ENCODE data around the gene TUFT1. TPM values are rescaled to one million over a fixed set of nuclear protein-coding genes. Genes with fewer than 3 reads are reported as not detected.

TUFT1 gene
- total and polyA plus RNA-seq, 2 of the 8 experiments (the other 6 are each of a cell fraction or from before 2014, with no cell fraction given), result 7.3 to 10.4 TPM

DNA sequence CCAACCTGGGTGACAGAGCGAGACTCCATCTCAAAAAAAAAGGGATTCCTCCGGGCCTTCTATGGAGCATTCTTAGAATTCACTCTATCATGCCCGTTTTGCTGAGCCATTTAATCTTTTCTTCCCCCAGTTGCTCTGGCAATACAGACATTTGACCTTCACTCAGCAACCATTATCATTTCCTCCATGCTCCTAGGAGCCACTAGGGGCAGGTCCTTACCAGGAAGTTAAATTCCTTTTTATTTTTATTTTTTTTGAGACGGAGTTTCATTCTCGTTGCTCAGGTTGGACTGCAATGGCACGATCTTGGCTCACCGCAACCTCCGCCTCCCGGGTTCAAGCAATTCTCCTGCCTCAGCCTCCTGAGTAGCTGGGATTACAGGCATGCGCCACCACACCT, 38.6 kb upstream of the TUFT1 start (continued):
- no peak for TF ChIP-seq EGR1 (IDR thresholded peaks at IDR 0.05; ENCODE audit: borderline replicate concordance, low read depth, low read length)
- TF ChIP-seq ASH2L (IDR thresholded peaks at IDR 0.05; ENCODE audit: low read length), result no peak
- TF ChIP-seq SRF (IDR thresholded peaks at IDR 0.05; ENCODE audit: low read depth, low read length), result no peak
- TF ChIP-seq CBX5 (IDR thresholded peaks at IDR 0.05; ENCODE audit: low read depth, low read length), result no peak
- TF ChIP-seq CREB1 (IDR thresholded peaks at IDR 0.05), result no peak
- TF ChIP-seq POLR2A (IDR thresholded peaks at IDR 0.05; ENCODE audit: control extremely low read depth in 1 of 2, low read depth in 2 of 2, low read length in 2 of 2), result no peak
- TF ChIP-seq CTBP2 (IDR thresholded peaks at IDR 0.05; ENCODE audit: borderline replicate concordance, insufficient read depth, insufficient read length, low read length), result no peak
- TF ChIP-seq TAF1 (IDR thresholded peaks at IDR 0.05; ENCODE audit: low read depth, low read length), result no peak
- TF ChIP-seq, protein P1, sequence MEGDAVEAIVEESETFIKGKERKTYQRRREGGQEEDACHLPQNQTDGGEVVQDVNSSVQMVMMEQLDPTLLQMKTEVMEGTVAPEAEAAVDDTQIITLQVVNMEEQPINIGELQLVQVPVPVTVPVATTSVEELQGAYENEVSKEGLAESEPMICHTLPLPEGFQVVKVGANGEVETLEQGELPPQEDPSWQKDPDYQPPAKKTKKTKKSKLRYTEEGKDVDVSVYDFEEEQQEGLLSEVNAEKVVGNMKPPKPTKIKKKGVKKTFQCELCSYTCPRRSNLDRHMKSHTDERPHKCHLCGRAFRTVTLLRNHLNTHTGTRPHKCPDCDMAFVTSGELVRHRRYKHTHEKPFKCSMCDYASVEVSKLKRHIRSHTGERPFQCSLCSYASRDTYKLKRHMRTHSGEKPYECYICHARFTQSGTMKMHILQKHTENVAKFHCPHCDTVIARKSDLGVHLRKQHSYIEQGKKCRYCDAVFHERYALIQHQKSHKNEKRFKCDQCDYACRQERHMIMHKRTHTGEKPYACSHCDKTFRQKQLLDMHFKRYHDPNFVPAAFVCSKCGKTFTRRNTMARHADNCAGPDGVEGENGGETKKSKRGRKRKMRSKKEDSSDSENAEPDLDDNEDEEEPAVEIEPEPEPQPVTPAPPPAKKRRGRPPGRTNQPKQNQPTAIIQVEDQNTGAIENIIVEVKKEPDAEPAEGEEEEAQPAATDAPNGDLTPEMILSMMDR (IDR thresholded peaks at IDR 0.05; ENCODE audit: control extremely low read depth in 1 of 3, insufficient read depth in 1 of 3, low read depth in 1 of 3, low read length in 3 of 3), result peak in 2 of 3 experiments; percentile 23 to 45; a peak in 2 of 4 replicates
- TF ChIP-seq, protein P2, sequence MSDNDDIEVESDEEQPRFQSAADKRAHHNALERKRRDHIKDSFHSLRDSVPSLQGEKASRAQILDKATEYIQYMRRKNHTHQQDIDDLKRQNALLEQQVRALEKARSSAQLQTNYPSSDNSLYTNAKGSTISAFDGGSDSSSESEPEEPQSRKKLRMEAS (IDR thresholded peaks at IDR 0.05), result no peak
- TF ChIP-seq TAF7 (optimal IDR thresholded peaks at IDR 0.05; ENCODE audit: borderline replicate concordance, low read depth, low read length), result no peak
- no peak for TF ChIP-seq CHD2 (IDR thresholded peaks at IDR 0.05; ENCODE audit: low read length)
- no peak for TF ChIP-seq EP300 (IDR thresholded peaks at IDR 0.05; ENCODE audit: borderline replicate concordance in 1 of 2, low read depth in 2 of 2, low read length in 2 of 2)
